Bone marrow (tissue), 2 donors: ENCODE results near the gene SPEM1.

ENCODE experiments used
- DNase-seq, 2 donors: peaks; one replicate each; lab custom pipeline; 2025; lab: John Stamatoyannopoulos, UW

The SPEM1 gene

DNA sequence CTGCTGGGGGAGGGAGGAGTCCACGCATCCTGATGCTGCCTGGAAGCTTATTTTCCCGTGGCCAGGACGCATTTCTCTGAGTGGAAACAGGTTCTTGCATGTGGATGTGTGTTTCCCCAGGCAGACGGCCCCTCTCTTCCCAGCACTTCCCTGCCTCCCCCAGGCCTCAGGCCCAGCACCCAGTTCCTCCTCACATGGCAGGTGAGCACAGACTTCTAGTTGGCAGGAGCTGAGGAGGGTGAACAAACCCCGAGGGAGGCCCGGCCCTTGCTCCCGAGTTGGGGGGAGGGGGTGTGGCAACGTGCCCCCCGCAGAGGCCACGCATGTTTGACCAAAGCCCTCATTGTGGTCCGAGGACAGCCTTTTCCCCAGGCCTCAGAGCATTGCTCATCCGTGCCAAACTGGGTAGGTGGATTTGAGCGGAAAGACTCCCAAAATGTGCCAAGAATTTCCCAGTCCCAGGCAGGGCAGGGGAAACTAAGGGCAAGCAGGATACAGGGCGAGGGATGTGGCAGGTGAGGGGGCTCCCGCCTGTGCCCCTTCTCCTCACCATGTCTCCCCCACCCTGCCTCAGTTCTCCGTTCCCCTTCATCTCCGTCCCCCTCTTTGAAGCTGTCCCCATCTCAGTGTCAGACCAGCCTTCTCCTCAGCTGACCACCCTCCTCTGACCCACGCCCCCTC, 1.5 kb upstream of the SPEM1 start:
- DNase-seq: no peak

DNA sequence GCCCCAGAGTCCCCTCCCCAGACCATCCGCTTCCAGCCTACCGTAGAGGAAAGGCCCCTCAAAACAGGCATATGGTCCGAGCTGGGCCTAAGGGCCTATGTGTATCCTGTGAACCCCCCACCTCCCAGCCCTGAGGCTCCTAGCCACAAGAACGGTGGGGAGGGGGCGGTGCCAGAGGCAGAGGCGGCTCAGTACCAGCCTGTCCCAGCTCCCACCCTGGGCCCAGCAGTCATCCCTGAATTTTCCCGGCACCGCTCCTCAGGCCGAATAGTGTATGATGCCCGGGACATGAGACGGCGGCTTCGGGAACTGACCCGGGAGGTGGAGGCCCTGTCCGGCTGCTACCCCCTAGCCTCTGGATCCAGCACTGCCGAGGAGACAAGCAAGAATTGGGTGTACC, 1.1 kb downstream of the SPEM1 start:
- no peak for DNase-seq

DNA sequence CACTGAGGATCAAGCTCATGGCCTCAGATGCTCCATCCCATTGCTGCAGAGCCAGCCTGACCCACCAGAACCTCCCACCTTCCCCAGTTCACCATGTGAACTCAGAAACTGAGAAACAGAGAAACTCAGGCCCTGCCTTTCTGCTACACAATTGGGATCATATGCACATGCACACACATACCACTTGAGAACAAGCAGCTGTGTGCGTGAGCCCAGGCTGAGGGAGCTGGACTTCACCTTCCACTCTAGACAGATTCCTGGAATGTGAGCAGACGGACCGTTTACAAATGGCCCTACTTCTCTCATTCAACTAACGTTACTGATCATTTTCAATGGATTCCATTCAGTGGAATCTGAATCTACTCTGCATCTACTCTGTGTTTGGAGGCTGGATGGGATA, 3.6 kb downstream of the SPEM1 start:
- DNase-seq: no peak

DNA sequence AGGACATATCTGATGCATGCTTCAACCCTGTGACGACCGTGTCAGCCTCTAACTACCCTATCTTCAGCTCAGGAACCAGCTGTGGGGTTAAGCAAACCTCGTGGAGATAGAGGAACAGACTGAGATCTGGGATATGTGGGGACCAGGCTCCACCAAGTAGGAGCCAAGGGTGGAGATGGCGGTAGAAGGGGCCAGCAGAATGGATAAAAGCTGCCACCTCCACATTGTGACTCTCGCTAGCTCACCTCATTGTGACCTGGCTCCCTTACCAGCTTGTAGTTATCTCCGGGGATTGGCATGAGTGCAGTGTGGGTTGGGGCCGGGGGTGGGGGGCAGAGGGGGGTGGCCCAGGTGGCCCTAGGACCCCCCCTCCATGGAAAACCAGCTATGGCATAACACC, 5.2 kb downstream of the SPEM1 start, which contains the start of gene SPEM2:
TSS of gene SPEM2 (plus strand) at position 301 of the 400 bp plus-strand sequence. CDS start at position 374, 73 bp downstream.
- no peak for DNase-seq

DNA sequence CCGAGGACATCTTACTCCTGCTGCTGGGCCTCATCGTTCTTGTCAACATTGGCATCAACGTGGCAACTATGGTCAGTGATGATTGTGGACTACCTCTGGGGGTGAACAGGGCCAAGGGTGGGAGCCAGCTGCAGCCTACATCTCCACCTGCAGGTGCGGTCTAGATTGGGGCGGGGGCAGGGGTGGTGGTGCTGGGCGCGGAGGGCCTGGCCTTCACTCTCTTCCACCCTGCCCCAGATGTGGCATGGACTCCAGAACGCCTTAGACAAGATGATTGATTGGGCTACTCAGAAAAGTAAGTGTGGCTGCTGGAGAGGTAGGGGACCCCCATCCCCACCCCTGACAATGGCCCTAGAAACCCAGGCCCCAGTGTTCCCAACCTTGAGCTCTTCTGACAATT, 5.6 kb downstream of the SPEM1 start:
- DNase-seq: no peak

DNA sequence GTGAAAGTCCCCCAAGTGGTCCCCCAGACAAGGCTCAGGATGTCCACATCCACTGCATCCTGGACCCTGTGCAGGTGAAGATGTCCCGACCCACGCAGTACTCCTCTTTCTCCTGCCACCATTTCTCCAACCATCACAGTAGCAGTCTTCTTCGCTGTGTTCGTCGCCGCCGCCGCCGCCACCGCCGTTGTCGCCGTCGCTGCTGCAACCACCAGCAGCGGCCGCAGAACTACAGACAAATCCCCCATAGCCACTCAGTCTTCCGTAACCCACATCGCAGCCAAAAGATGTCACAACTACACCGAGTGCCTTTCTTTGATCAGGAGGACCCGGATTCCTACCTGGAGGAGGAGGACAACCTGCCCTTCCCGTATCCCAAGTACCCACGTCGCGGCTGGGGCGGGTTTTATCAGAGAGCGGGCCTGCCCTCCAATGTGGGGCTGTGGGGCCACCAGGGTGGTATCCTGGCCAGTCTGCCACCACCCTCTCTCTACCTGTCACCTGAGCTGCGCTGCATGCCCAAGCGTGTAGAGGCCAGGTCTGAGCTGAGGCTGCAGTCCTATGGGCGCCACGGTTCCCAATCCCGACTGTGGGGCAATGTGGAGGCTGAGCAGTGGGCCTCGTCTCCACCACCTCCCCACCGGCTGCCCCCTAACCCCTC, 6.2 kb downstream of the SPEM1 start:
- no peak for DNase-seq

DNA sequence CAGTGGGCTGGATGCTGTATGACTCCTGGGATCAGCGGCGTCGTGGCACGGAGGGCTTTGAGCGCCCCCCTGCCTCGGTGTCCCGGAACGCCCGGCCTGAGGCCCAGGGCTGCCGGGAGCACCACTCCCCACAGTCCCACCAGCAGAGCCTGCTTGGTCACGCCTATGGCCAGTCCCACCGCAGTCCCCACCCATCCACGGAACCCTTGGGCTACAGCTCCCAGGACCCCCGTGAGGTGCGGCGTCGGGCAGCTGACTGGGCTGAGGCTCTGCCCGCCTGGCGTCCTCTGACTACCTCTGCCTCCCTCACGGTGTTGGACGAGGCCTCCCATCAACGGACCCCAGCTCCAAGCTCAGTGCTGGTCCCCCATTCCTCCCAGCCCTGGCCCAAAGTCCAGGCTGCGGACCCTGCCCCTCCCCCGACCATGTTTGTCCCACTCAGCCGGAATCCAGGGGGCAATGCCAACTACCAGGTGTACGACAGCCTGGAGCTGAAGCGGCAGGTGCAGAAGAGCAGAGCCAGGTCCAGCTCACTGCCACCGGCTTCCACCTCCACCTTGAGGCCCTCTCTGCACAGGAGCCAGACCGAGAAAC, 6.9 kb downstream of the SPEM1 start:
- DNase-seq: no peak

DNA sequence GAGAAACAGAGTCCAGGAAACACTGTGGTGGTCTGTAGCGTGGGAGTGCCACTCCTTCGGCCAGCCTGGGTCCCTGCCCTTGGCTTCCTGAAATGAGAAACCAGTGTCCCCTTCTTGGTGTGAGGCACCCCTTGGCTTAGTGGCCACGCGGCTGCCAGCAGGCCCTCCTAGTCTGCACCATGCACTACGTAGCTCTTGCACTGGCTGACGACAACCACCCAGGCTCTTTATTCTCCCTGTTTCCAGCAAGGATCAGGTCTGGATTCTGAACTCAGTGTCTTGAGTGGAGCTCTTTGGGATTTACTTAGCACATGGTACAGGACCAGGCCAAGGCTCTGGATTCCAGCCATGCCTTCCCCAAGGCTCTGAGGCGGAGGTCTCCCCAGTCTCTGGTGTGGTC, 7.4 kb downstream of the SPEM1 start:
- DNase-seq: no peak

DNA sequence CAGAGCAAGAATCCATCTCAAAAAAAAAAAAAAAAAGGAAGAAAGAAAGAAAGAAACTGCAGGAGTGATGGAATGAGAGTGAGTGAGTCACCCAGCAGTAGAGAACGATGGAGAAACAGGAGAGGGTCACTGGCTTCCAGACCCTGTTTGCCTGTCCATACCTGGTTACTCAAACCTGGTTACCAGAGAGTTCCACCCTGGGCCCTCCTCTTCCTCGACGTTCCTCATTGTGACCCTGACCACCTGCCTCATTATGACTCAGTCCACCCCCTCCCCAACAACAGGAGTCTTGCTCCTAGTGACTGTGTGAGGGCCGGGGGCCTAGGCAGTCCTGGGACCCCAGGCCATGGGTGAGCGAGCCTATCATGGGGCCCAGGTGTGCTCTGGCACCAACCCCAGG, 8.4 kb downstream of the SPEM1 start, which contains the start of gene SPEM3:
TSS of gene SPEM3 (plus strand) at position 301 of the 400 bp plus-strand sequence. CDS start at position 347, 46 bp downstream.
- DNase-seq: no peak

DNA sequence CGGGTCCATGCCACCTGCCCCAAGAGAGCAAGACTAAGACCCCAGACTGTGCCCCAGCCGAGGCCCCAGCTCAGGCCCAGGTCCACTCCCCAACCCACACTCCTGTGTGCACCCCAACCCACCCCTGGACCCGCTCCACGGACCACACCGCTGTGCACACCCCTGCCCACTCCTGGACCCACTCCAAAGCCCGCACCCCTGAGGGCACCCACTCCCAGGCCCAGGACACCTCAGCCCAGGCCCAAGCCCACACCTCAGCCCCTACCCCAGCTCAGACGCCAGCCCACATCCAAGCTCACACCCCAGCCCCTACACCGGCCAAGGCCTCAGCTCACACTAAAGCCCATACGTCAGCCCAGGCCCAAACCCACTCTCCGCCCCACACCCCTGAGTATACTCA, 9.6 kb downstream of the SPEM1 start:
- no peak for DNase-seq

DNA sequence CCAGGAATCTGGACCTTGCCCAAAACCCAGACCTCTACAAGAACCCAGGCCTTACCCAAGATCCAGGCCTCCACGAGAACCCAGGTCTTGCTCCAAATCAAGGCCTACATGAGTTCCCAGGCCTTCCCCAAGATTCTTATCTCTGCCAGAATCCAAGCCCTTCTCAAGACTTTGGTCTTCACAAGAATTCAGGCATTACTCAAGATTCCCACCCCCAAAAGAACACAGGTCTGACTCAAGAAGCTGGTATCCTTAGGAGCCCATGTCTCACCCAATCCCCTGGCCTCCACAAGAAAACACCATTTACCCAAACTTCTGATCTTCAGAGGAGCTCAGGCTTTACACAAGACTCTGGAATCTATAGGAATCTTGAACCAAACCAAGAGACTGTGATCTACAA, 11.1 kb downstream of the SPEM1 start:
- no peak for DNase-seq

DNA sequence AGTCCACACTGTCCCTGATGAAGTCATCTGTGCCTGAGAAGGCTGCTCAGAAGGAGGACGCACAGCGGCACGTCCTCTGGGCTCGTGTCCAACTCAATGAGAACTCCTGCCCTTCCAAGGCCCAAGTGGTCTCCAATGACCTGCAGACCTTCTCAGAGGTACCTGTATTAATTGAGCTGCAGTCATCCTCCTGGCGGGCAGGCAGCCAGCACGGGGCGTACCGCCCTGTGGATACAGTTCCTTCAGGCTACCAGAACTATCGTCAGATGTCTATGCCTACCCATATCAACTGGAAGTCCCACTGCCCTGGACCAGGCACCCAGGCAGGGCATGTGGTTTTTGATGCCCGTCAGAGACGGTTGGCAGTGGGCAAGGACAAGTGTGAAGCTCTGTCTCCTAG, 12.2 kb downstream of the SPEM1 start:
- DNase-seq: no peak

DNA sequence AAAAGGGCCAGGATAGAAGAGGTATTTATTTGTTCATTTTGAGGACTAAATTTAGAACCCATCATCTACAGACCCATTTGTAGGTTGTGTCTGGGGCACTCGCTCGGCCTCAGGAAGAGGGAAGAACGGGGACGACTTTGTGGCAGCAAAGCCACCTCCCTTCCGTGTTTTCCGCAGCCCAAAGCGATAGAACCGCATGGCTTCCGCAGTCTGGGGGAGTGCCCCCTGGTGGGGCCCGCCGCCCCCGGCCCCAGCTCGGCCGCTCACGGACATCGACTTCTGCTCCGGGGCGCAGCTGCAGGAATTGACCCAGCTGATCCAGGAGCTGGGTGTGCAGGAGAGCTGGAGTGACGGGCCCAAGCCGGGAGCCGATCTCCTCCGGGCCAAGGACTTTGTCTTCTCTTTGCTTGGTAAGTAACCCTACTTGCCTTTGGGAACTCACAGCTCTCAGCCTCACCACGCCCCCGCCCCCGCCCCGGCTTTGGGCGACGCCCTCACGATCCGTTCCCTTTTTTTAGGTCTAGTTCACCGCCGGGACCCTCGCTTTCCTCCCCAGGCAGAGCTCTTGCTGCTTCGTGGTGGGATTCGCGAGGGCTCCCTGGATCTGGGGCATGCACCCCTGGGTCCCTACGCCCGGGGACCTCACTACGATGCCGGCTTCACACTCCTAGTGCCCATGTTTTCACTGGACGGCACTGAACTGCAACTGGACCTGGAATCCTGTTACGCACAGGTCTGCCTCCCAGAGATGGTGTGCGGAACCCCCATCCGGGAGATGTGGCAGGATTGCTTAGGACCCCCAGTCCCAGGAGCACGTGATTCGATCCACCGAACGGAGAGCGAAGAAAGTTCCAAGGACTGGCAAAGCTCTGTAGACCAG, 15.8 kb downstream of the SPEM1 start:
- peak; percentile 31 to 57 for DNase-seq

DNA sequence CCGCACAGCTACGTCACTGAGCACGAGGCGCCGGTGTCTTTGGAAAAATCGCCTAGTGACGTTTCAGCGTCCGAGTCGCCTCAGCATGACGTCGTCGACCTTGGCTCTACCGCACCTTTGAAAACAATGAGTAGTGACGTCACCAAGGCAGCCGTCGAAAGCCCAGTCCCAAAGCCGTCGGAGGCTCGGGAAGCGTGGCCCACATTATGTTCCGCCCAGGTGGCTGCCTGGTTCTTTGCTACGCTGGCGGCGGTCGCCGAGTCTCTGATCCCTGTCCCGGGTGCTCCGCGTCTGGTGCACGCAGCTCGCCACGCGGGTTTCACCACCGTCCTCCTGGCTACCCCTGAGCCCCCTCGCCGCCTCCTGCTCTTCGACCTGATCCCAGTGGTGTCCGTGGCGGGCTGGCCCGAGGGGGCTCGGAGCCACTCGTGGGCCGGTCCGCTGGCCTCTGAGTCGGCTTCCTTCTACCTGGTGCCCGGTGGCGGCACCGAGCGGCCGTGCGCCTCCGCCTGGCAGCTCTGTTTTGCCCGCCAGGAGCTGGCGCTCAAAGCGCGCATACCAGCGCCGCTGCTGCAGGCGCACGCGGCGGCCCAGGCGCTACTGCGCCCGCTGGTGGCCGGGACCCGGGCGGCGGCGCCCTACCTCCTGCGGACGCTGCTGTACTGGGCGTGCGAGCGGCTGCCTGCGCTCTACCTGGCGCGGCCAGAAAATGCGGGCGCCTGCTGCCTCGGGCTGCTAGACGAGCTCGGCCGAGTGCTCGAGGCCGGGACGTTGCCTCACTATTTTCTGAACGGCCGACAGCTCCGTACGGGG, 16.6 kb downstream of the SPEM1 start:
- DNase-seq: peak; percentile 18 to 19

DNA sequence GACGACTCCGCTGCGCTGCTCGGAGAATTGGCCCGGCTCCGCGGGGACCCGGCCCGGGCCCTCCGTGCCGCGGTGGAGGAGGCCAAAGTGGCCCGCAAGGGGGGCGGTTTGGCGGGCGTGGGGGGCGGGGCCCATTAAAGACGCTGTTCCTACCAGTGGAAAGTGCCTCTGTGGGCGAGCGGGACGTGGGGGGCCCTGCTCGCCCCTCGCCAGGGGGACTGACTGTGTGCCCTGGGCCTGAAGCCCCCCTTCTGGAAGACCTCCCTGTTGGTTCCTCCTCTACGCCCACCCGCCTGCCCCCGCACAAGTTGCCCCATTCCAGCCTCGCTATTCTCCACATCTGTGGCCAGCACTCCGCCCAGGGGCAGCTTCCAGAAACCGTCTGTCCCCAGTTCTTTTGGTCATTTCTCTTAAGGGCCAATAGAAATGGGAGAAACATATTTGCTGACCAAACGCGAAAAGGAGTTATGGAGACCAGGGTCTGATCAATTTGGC, 17.3 kb downstream of the SPEM1 start:
- DNase-seq: no peak

DNA sequence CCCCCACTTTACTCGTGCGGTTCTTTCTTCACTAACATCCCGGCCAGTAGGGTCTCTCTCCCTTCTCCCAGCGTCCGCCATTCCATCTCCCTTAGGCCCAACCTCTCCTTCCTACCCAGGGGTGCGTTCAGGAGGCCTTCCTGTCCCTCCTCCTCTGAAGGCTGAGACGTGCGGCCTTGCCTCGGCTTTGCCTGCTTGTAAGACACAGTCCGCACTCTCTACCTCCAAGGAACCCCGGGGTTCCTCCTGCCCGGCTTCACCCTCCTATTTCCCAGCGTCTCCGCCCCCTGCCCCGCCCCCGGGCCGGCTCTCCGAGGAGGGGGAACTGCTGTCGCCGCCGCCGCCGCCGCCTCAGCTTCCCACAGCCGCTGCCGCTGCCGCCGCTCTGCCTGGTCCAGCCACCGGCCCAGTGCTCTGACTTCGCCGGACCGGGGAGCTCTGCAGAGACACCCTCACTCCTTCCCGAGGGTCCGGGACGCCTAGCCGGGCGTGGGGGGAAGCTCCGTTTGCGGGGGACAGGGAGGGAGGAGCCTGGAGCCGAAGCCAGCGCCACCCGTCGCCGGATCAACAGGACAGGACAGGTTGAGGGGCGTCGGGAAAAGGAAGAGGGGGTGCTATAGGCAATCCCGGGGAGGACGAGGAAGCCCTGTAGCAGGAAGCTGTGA, 18.0 kb downstream of the SPEM1 start:
- DNase-seq: peak in 1 of 2 donors; percentile 48

DNA sequence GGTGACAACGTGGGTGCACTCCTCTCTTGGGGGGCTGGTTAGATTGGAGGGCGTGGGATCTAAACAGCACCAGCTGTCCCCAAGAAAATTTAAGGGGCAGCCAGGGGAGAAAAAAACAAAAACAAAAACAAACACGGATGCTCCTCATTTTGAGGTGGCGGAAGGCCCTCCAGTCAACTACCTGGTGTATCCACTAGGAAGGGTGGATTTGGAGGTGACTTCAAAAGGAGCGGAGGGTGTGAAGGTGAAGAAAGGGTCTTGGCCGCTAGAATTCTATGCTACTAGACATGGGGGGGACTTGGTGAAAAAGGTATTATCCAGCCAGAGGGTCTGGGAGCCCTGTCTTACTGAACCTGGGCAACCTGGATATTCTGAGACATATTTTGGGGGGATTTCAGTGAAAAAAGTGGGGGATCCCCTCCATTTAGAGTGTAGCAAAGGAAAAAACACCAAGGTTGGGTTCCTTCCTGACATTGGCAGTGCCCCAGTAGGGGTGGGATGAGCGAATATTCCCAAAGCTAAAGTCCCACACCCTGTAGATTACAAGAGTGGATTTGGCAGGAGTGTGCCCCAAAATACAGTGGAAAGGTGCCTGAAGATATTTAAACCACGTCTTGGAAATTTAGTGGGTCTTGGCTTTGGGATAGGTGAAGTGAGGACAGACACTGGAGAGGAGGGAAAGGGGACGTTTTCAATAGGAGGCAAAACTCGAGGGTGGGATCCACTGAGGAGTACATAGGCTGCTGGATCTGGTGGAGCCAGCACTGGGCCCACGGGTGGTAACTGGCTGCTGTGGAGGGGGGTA, 18.7 kb downstream of the SPEM1 start:
- no peak for DNase-seq

DNA sequence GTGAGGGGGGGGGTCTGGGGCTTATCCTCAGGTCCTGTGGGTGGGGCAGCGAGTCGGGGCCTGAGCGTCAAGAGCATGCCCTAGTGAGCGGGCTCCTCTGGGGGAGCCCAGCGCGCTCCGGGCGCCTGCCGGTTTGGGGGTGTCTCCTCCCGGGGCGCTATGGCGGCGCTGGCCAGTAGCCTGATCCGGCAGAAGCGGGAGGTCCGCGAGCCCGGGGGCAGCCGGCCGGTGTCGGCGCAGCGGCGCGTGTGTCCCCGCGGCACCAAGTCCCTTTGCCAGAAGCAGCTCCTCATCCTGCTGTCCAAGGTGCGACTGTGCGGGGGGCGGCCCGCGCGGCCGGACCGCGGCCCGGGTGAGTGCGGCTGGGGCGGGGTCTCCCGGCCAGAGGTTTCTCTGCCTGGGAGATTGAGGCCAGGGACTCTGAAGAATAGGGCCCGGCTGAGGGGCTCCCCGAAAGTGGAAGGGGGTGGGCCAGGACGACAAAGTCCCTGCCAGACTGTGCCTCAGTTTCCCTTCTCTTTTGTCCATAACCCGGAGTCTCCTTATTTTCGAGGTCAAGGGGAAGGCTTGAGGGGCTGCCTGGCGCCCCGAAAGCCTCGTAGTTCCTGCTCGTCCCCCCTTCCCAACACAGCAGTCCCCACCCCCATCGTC, 19.5 kb downstream of the SPEM1 start, which contains the start of gene FGF11:
TSS of gene FGF11 (plus strand) at position 51 of the 651 bp plus-strand sequence. CDS start at position 160, 109 bp downstream.
- DNase-seq: no peak
